Immature natural killer cell (primary cell): ENCODE measurements around the gene SPRED2. TPM values are rescaled to one million over a fixed set of nuclear protein-coding genes. Genes with fewer than 3 reads are reported as not detected.
"Not testable (repeated sequence)": the region's sequence is repeated elsewhere in the genome, so short reads cannot be mapped to it uniquely, and the experiment has no call there.

Experiments used
- DNase-seq, 3 donors: peaks; one replicate each; pipeline ENCODE4 v3.0.0; 2022; ENCODE audit warnings: mixed read lengths in 1 of 3
- H3K27ac Mint-ChIP-seq, 6 donors: one replicate each; pipeline ENCODE4 v1.8.0; 2020; ENCODE audit warnings: mixed read lengths in 6 of 6, mild to moderate bottlenecking in 5 of 6, inconsistent platforms in 4 of 6, moderate library complexity in 3 of 6
- H3K27me3 Mint-ChIP-seq, 3 donors: one replicate each; pipeline ENCODE4 v1.8.0; 2020 to 2021; ENCODE audit warnings: low read depth in 3 of 3, mild to moderate bottlenecking in 3 of 3, mixed read lengths in 3 of 3, moderate library complexity in 3 of 3, inconsistent platforms in 1 of 3
- H3K36me3 Mint-ChIP-seq, 3 donors: one replicate each; pipeline ENCODE4 v1.8.0; 2020; ENCODE audit warnings: mixed read lengths in 3 of 3, inconsistent platforms in 2 of 3, mild to moderate bottlenecking in 2 of 3
- H3K4me1 Mint-ChIP-seq, 2 donors: one replicate each; pipeline ENCODE4 v1.8.0; 2020; ENCODE audit warnings: inconsistent platforms in 2 of 2, mild to moderate bottlenecking in 2 of 2, mixed read lengths in 2 of 2, moderate library complexity in 1 of 2
- H3K4me3 Mint-ChIP-seq, 5 donors: one replicate each; pipeline ENCODE4 v1.8.0; 2020; ENCODE audit warnings: mild to moderate bottlenecking in 5 of 5, mixed read lengths in 5 of 5, inconsistent platforms in 3 of 5, moderate library complexity in 3 of 5
- H3K9me3 Mint-ChIP-seq, 6 donors: one replicate each; pipeline ENCODE4 v1.8.0; 2020; ENCODE audit warnings: mild to moderate bottlenecking in 6 of 6, mixed read lengths in 6 of 6, inconsistent platforms in 4 of 6, moderate library complexity in 3 of 6
- polyA plus RNA-seq, 3 donors: library from polyadenylated mRNA; unstranded; fragments of 300-500 nt; fragmentation: Illumina TruSeq; gene quantifications; one replicate each; pipeline ENCODE4 v1.2.3, GENCODE V29; 2021

The SPRED2 gene
- polyA plus RNA-seq, 3 donors from 2014 or later: 0.67 to 1.4 TPM; not detected in 1

DNA sequence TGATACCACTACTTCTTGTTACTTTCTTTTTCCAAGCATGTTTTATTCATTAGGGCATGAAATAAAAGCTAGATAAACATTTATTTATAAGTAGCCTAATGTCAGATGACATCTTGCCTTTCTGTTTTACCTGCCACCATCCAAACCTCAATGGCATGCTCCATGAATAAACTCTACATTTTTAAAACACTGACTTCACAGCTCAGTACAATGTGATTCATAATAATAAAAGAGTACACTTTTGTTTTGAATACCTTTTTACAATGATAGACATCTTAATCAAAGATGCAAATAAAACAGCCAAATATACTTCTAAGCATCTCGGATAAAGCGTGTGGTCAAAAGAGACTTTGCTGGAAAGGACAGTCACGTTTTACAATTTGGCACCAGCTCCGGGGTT, 88.2 kb downstream of the SPRED2 start:
- H3K4me3 Mint-ChIP-seq: peak overlapping the region in 2 of 5 donors; percentile 8 to 42
- no peak for DNase-seq
- peaks cover 9 to 14% of the 10 kb centered on the region in 2 donors for H3K4me1 Mint-ChIP-seq
- peaks cover 0 to 22% (median 0%) of the 10 kb centered on the region in 3 donors for H3K36me3 Mint-ChIP-seq
- no peak overlapping the region for H3K27ac Mint-ChIP-seq
- H3K9me3 Mint-ChIP-seq: peaks cover 0 to 2% (median 0%) of the 10 kb centered on the region in 6 donors
- H3K27me3 Mint-ChIP-seq: peaks cover 3 to 4% (median 4%) of the 10 kb centered on the region in 3 donors

DNA sequence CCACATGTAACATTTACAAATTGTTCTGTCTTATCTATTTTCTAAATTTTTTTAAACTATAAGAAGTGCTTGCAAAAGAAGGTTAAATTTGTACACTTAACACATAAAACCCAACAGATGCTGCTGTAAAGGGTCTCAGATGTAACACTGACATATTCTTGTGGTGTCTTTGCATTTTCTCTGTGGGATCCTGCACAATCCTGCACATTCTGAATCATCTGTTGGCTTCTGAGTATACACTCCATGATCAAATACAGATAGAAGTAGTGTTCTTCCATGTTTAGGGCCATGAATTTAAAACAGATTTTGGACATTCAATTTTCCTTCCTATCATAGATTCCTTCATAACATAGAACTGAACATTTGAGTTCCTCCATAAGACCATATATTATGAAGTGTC, 89.0 kb downstream of the SPRED2 start:
- H3K9me3 Mint-ChIP-seq: peaks cover 0 to 2% (median 0%) of the 10 kb centered on the region in 6 donors
- no peak for DNase-seq
- H3K4me1 Mint-ChIP-seq: peaks cover 9 to 14% of the 10 kb centered on the region in 2 donors
- H3K4me3 Mint-ChIP-seq: no peak overlapping the region
- peaks cover 0 to 22% (median 0%) of the 10 kb centered on the region in 3 donors for H3K36me3 Mint-ChIP-seq
- H3K27me3 Mint-ChIP-seq: peaks cover 3 to 4% (median 3%) of the 10 kb centered on the region in 3 donors
- no peak overlapping the region for H3K27ac Mint-ChIP-seq

DNA sequence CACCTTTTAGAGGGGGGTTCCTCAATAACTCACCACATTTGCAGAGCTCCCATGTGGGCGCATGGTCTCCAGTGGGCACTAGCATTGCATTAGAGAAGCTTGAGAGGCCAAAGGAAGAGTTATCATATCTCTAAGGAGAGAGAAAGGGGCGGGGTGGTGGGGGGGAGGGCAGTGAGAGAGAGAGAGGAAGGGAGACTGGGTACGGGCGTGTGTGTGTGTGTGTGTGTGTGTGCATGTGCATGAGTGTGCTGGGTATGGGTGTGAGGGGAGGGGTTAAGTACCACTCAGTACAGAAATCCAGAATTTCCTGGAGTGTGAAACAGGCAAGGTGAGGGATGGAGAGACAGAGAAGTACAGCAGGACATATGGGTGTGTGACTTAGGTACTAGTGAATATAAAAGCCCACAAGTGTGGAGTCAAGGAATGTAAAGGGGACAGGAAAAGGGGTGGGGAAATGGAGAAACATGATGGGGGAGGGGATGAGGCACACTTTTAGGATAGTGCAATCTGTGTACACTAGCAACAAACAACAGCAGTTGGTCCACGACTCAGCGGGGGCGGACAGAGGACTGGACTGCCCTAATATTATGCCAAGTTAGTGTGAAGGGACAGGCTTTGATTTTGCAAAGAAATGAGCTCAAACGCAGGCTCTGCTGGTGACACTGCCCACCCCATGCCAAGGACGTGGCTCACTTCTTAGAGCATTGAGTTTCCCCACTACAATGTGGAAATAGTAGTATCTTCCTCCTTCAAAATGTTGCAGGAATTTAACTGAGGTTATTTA, 91.3 kb downstream of the SPRED2 start:
- peaks cover 9 to 10% of the 10 kb centered on the region in 2 donors for H3K4me1 Mint-ChIP-seq

DNA sequence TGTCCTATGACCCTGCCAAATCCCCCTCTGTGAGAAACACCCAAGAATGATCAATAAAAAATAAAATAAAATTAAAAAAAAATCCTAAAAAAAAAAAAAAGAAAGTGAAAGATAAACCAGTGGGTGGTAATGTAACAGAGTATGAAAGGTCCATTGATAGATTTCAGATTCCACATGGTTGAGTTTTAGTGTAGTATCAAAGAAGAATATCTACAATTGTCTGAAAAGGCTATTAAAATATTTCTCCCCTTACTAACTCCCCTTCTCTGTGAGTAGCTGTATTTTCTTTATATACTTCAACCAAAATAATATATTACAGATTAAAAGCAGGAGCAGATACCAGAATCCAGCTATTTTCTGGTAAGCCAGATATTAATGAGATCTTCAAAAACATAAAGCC, 92.8 kb downstream of the SPRED2 start:
- no peak overlapping the region for H3K27ac Mint-ChIP-seq
- no peak for DNase-seq
- H3K36me3 Mint-ChIP-seq: peaks cover 0 to 10% (median 4%) of the 10 kb centered on the region in 3 donors
- H3K27me3 Mint-ChIP-seq: peaks cover 1 to 6% (median 4%) of the 10 kb centered on the region in 3 donors
- no peaks in the 10 kb centered on the region for H3K9me3 Mint-ChIP-seq
- H3K4me1 Mint-ChIP-seq: peaks cover 7 to 8% of the 10 kb centered on the region in 2 donors
- H3K4me3 Mint-ChIP-seq: no peak overlapping the region

More for the DNA sequence above, 91.3 kb downstream of the SPRED2 start:
- peaks cover 0 to 4% (median 0%) of the 10 kb centered on the region in 3 donors for H3K36me3 Mint-ChIP-seq
- H3K27ac Mint-ChIP-seq: peak overlapping the region in 1 of 6 donors; percentile 45
- DNase-seq: no peak
- H3K27me3 Mint-ChIP-seq: peaks cover 0 to 4% (median 4%) of the 10 kb centered on the region in 3 donors
- H3K4me3 Mint-ChIP-seq: no peak overlapping the region
- H3K9me3 Mint-ChIP-seq: no peaks in the 10 kb centered on the region

DNA sequence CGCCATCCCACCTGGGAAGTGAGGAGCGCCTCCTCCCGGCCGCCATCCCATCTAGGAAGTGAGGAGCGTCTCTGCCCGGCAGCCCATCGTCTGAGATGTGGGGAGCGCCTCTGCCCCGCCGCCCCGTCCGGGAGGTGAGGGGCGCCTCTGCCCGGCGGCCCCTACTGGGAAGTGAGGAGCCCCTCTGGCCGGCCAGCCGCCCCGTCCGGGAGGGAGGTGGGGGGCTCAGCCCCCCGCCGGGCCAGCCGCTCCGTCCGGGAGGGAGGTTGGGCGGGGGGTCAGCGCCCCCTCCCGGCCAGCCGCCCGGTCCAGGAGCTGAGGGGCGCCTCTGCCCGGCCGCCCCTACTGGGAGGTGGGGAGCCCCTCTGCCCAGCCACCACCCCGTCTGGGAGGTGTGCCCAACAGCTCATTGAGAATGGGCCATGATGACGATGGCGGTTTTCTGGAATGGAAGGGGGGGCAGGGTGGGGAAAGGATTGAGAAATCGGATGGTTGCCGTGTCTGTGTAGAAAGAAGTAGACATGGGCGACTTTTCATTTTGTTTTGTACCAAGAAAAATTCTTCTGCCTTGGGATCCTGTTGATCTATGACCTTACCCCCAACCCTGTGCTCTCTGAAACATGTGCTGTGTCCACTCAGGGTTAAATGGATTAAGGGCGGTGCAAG, 93.4 kb downstream of the SPRED2 start:
- H3K4me1 Mint-ChIP-seq, H3K4me3 Mint-ChIP-seq, H3K27ac Mint-ChIP-seq, H3K27me3 Mint-ChIP-seq, DNase-seq, H3K9me3 Mint-ChIP-seq: not testable (repeated sequence)
- peaks cover 0 to 15% (median 4%) of the 10 kb centered on the region in 3 donors for H3K36me3 Mint-ChIP-seq

DNA sequence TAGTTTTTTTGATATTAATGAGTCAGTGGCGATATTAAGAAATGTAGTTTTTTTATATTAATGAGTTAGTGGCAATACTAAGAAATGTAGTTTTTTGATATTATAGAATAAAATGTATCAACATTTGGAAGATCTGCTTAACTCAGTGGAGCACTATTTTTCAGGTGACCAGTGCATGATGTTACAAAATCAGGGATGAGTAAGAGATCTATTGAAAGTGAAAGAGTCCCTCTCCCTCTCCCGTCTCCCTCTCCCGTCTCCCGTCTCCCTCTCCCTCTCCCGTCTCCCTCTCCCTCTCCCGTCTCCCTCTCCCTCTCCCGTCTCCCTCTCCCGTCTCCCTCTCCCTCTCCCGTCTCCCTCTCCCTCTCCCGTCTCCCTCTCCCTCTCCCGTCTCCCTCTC, 94.5 kb downstream of the SPRED2 start:
- not testable (repeated sequence) for DNase-seq, H3K4me3 Mint-ChIP-seq, H3K27me3 Mint-ChIP-seq, H3K4me1 Mint-ChIP-seq, H3K27ac Mint-ChIP-seq, H3K9me3 Mint-ChIP-seq
- peaks cover 0 to 21% (median 9%) of the 10 kb centered on the region in 3 donors for H3K36me3 Mint-ChIP-seq

DNA sequence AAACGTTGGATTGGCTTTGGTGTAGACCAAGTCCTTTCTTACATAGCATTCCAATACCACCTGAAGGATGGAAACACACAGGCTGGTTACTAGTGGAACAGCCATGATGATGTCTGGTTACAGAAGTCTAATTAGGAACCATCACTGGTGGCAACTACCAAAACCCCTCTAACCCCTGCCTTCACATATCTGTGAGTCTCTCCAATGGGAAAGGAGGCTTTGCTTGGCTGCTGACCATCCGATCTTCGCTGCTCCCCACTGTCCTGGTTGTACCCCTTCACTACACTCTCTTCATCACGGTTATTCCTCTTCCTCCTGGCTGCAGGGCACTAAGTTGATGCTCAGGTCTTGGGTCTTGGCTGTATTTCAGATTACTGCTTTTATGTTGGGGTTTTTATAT, 97.7 kb downstream of the SPRED2 start:
- no peaks in the 10 kb centered on the region for H3K9me3 Mint-ChIP-seq
- no peak overlapping the region for H3K27ac Mint-ChIP-seq
- no peak for DNase-seq
- no peaks in the 10 kb centered on the region for H3K4me1 Mint-ChIP-seq
- H3K36me3 Mint-ChIP-seq: peaks cover 3 to 20% (median 15%) of the 10 kb centered on the region in 3 donors
- peaks cover 0 to 2% (median 1%) of the 10 kb centered on the region in 3 donors for H3K27me3 Mint-ChIP-seq
- H3K4me3 Mint-ChIP-seq: no peak overlapping the region

DNA sequence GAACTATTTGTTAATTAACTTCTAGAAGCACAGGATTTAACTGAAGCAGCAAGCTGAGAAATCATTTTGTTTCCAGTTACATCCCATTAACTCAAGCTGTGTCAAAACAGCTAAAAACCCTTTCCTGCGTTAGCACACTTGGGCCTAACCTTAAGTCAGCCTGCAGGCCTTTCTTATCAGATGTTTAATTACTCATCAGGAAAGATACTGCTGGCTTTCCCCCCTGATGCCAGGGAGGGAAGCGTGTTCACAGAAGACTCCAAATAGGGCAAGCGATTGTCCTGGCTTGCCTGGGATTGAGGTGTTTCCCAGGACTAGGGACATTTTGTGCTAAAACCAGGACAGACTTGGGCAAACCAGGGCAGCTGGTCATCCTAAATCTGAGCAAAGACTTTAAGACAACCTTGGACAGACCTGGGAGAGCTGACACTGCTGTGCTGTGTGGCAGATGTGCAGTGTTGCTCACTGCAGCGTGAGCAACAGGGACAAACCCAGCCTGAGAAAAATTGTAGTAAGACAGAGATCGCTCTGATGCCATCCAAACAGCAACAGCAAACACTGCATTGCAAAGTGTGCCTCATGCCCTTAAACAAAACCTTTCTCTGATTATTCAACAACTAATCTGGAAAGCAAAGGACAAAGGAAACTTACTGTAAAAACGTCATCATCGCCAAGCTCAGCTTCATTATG, 100.9 kb downstream of the SPRED2 start:
- no peak overlapping the region for H3K27ac Mint-ChIP-seq
- peaks cover 0 to 2% (median 1%) of the 10 kb centered on the region in 3 donors for H3K27me3 Mint-ChIP-seq
- H3K4me3 Mint-ChIP-seq: no peak overlapping the region
- DNase-seq: no peak
- H3K9me3 Mint-ChIP-seq: no peaks in the 10 kb centered on the region
- H3K4me1 Mint-ChIP-seq: no peaks in the 10 kb centered on the region
- H3K36me3 Mint-ChIP-seq: peaks cover 3 to 30% (median 21%) of the 10 kb centered on the region in 3 donors

DNA sequence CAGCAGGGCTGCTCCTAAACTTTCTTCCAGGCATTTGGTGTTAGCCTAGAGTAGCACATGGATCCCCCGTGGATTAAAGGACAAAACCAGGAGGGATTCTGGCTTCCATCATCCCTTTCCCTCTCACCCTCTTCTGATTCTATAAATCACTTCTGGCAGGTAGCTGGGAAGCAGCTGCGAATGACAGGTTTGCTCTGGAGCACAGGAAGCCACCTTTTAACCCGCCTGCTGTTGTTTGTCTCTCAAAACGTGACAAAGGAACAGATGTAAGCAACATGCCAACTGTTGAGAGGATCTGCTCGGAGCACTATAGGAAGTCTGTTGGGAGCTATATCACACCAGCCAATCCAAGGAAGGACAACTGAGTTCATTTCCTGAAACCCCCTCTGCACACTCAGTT, 102.9 kb downstream of the SPRED2 start:
- Mint-ChIP-seq H3K9me3 (no peaks in the 10 kb centered on the region), H3K27ac (no peak overlapping the region), H3K4me3 (no peak overlapping the region), H3K4me1 (no peaks in the 10 kb centered on the region), H3K27me3 (peaks cover 0 to 3% (median 0%) of the 10 kb centered on the region in 3 donors), H3K36me3 (peaks cover 3 to 25% (median 18%) of the 10 kb centered on the region in 3 donors)
- DNase-seq: no peak

DNA sequence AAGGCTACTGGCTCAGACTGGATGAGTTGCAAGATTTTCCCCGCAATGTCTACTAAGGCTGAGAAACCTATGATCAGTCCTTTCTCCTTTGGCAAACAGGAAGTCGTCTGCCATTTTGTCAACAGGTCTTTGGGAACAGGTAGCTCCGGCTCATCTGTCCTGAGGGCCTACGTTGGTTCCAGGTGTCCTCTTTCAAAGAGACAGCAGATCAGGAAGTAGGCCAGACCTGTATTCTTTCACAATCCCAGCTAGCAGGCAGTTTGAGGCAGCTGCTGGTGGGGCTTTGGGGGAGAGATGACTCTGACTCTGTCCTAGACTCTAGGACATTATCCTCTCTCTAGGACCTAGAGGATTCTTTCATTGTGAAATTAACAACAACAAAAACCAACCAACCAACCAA, 106.1 kb downstream of the SPRED2 start:
- H3K36me3 Mint-ChIP-seq: peaks cover 0 to 12% (median 8%) of the 10 kb centered on the region in 3 donors
- no peak for DNase-seq

DNA sequence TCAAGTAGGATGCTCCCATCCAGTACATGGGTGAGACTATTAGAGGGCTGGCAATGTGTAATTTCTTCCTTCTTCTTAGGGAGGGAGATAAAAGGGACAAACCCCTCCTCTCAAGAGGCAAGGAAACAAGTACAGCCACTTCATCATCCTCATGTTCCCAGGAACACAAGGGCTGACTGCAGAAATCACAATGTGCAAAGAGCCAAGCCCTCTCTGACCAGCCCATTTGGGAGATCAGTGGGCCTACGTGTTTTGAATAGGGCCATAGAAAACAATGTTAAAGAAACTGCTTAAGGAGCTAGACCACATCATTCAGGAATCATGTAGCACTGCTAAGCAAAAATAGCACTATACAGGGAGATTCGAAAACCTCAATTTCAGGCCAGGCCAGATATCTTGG, 107.3 kb downstream of the SPRED2 start:
- peaks cover 0 to 12% (median 8%) of the 10 kb centered on the region in 3 donors for H3K36me3 Mint-ChIP-seq

More for the DNA sequence above, 106.1 kb downstream of the SPRED2 start:
- Mint-ChIP-seq H3K27me3 (peaks cover 0 to 5% (median 2%) of the 10 kb centered on the region in 3 donors), H3K27ac (no peak overlapping the region), H3K4me3 (no peak overlapping the region), H3K4me1 (peaks cover 0 to 2% of the 10 kb centered on the region in 2 donors), H3K9me3 (no peaks in the 10 kb centered on the region)

DNA sequence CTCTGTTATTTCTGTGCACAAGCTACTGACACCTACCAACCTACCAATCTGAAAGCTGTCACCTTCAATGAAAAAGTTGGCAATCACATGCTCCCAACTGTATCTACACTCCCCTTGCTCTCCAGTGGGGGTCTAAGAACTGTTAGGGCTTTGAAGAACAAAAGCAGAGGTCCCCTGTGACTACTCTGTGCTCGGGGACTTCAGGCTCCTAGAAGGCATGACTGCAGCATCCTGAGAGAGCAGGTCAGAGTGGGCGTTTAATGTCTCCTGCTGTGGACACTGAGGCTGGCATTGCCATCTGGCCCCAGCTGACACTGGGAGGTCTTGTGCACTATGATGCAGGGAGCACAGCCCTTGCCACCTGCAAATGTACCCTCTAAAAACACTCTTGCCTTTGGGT, 111.5 kb downstream of the SPRED2 start:
- Mint-ChIP-seq H3K4me3 (no peak overlapping the region), H3K4me1 (peaks cover 4 to 8% of the 10 kb centered on the region in 2 donors), H3K9me3 (no peaks in the 10 kb centered on the region), H3K27ac (peak overlapping the region in 2 of 6 donors; percentile 84 to 87), H3K27me3 (peaks cover 0 to 7% (median 5%) of the 10 kb centered on the region in 3 donors), H3K36me3 (peaks cover 0 to 6% (median 2%) of the 10 kb centered on the region in 3 donors)
- DNase-seq: no peak

More for the DNA sequence above, 107.3 kb downstream of the SPRED2 start:
- H3K27me3 Mint-ChIP-seq: peaks cover 0 to 6% (median 2%) of the 10 kb centered on the region in 3 donors
- peak overlapping the region in 1 of 6 donors; percentile 5 for H3K27ac Mint-ChIP-seq
- H3K4me3 Mint-ChIP-seq: no peak overlapping the region
- H3K4me1 Mint-ChIP-seq: peaks cover 4 to 5% of the 10 kb centered on the region in 2 donors
- DNase-seq: no peak
- no peaks in the 10 kb centered on the region for H3K9me3 Mint-ChIP-seq

DNA sequence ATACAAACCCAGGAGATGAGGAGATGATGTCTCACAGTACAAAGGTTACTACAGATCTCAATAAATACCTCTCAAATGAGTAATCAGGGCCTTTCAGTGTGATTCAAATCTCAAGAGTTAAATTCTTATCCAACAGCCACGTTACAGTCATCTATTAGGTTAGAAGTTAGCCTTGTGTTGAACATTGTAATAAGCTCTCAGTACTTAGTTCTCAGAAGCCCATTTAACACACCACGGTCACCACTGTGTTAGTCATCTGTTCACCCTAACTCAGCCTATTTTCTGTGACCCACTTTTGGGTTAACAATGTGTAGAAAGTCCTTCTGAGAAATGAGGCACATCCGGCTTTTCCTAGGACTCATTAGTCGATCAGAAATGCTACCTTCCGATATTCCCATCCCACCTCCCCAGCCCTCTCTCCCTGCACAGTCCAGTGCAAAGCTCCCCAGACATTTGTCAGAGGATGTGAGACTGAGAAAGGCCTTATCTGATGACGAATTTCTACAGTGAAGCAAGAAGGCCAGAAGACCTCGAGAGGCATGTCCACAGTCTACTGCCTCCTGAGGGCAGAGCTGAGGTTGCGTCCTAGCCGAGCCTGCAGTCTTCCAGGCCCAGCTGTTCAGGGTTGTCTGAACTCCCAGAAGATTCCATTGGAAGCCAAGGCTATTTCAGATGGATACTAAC, 112.2 kb downstream of the SPRED2 start:
- H3K36me3 Mint-ChIP-seq: peaks cover 0 to 6% (median 2%) of the 10 kb centered on the region in 3 donors
- H3K9me3 Mint-ChIP-seq: no peaks in the 10 kb centered on the region
- H3K4me3 Mint-ChIP-seq: peak overlapping the region in 1 of 5 donors; percentile 72
- DNase-seq: peak in 1 of 3 donors; percentile 43
- H3K27ac Mint-ChIP-seq: peak overlapping the region in 3 of 6 donors; percentile 14 to 87 (median 84)
- H3K4me1 Mint-ChIP-seq: peaks cover 4 to 8% of the 10 kb centered on the region in 2 donors
- H3K27me3 Mint-ChIP-seq: peaks cover 0 to 7% (median 5%) of the 10 kb centered on the region in 3 donors
